ENCODE data around the gene THSD1. TPM values are rescaled to one million over a fixed set of nuclear protein-coding genes. Genes with fewer than 3 reads are reported as not detected.
"Not testable (repeated sequence)": the region's sequence is repeated elsewhere in the genome, so short reads cannot be mapped to it uniquely, and the experiment has no call there.

Gene THSD1
- total RNA-seq, 2 donors from 2014 or later, result 5.5 to 8.0 TPM

DNA sequence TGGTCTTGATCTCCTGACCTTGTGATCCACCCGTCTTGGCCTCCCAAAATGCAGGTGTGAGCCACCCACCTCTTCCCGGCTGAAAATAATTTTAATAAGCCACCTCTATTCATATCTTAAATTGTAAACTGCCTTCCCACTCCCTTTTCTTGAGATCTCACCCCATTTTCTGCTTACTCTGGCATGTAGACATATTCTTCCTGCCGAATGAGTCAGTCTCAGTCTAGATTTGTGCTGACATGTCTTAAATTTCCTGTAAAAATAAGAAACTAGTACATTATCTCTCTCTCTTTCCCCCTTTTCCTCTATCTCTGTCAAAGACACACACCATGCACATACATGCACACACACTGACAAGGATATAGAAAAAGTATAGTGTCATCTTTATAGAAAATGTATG, 60.9 kb downstream of the THSD1 start:
- intact Hi-C loops (cut with DNase I), result loop anchor here (5.0 kb wide), 1 partner anchor 107 kb away; the partner anchor contains the start of gene VPS36
- TF ChIP-seq, protein P1, sequence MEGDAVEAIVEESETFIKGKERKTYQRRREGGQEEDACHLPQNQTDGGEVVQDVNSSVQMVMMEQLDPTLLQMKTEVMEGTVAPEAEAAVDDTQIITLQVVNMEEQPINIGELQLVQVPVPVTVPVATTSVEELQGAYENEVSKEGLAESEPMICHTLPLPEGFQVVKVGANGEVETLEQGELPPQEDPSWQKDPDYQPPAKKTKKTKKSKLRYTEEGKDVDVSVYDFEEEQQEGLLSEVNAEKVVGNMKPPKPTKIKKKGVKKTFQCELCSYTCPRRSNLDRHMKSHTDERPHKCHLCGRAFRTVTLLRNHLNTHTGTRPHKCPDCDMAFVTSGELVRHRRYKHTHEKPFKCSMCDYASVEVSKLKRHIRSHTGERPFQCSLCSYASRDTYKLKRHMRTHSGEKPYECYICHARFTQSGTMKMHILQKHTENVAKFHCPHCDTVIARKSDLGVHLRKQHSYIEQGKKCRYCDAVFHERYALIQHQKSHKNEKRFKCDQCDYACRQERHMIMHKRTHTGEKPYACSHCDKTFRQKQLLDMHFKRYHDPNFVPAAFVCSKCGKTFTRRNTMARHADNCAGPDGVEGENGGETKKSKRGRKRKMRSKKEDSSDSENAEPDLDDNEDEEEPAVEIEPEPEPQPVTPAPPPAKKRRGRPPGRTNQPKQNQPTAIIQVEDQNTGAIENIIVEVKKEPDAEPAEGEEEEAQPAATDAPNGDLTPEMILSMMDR (IDR thresholded peaks at IDR 0.05), result no peak
- TF ChIP-seq POLR2AphosphoS5 (IDR thresholded peaks at IDR 0.05) (no peak), POLR2A (IDR thresholded peaks at IDR 0.05) (no peak)
- Histone ChIP-seq H3K36me3 (no peaks in the 10 kb centered on the region), H3K4me3 (no peak overlapping the region), H3K27me3 (replicated peaks; ENCODE audit: insufficient read depth) (no peaks in the 10 kb centered on the region), H3K4me1 (replicated peaks) (no peaks in the 10 kb centered on the region), H3K9me3 (no peaks in the 10 kb centered on the region), H3K27ac (no peak overlapping the region)
- 37% methylated on average over 3 of the region's 3 CpGs for WGBS
- no peak for DNase-seq (ENCODE audit: low spot score)

GRCh38 chr13:52344108-52344507, 61.9 kb downstream of the THSD1 start:
- WGBS, result 83% methylated on average over 10 of the region's 10 CpGs
- Histone ChIP-seq H3K4me3 (no peak overlapping the region), H3K27ac (no peak overlapping the region), H3K36me3 (no peaks in the 10 kb centered on the region), H3K9me3 (no peaks in the 10 kb centered on the region), H3K27me3 (replicated peaks; ENCODE audit: insufficient read depth) (no peaks in the 10 kb centered on the region), H3K4me1 (replicated peaks) (no peaks in the 10 kb centered on the region)
- intact Hi-C loops (cut with DNase I), result no loop called here
- DNase-seq (ENCODE audit: low spot score), result no peak
- no peak for TF ChIP-seq POLR2A (IDR thresholded peaks at IDR 0.05)
- TF ChIP-seq, protein P1 (IDR thresholded peaks at IDR 0.05), result no peak
- TF ChIP-seq POLR2AphosphoS5 (IDR thresholded peaks at IDR 0.05), result no peak

DNA sequence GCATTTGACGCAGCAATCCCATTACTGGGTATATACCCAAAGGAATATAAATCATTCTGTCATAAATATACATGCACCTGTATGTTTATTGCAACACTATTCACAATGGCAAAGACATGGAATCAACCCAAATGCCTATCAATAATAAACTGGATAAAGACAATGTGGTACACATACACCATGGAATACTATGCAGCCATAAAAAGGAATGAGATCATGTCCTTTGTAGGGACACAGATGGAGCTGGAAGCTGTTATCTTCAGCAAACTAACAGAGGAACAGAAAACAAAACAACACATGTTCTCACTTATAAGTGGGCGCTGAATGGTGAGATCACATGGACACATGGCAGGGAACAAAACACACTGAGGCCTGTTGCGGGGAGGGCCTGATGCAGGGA, 63.8 kb downstream of the THSD1 start:
- H3K27me3 ChIP-seq (replicated peaks; ENCODE audit: insufficient read depth); H3K4me1 ChIP-seq (replicated peaks); H3K4me3 ChIP-seq; H3K27ac ChIP-seq; H3K36me3 ChIP-seq; DNase-seq (ENCODE audit: low spot score); intact Hi-C loops (cut with DNase I); H3K9me3 ChIP-seq: not testable (repeated sequence)
- WGBS, result 88% methylated on average over 3 of the region's 3 CpGs

- H3K4me3 ChIP-seq; DNase-seq (ENCODE audit: low spot score); H3K4me1 ChIP-seq (replicated peaks); H3K36me3 ChIP-seq; H3K27me3 ChIP-seq (replicated peaks; ENCODE audit: insufficient read depth); H3K9me3 ChIP-seq; H3K27ac ChIP-seq; intact Hi-C loops (cut with DNase I): not testable (repeated sequence)
- WGBS, result 92% methylated on average over 7 of the region's 7 CpGs
Observed at GRCh38 chr13:52337828-52338455, 68.0 kb downstream of the THSD1 start.

GRCh38 chr13:52334107-52334506, 71.9 kb downstream of the THSD1 start:
- H3K4me1 ChIP-seq (replicated peaks); H3K27me3 ChIP-seq (replicated peaks; ENCODE audit: insufficient read depth); H3K4me3 ChIP-seq; H3K27ac ChIP-seq; DNase-seq (ENCODE audit: low spot score); intact Hi-C loops (cut with DNase I); H3K9me3 ChIP-seq; H3K36me3 ChIP-seq: not testable (repeated sequence)
- no CpG with 5 or more reads among the region's 22 CpGs for WGBS

- H3K27me3 ChIP-seq (replicated peaks; ENCODE audit: insufficient read depth); H3K27ac ChIP-seq; H3K9me3 ChIP-seq; DNase-seq (ENCODE audit: low spot score); H3K4me3 ChIP-seq; intact Hi-C loops (cut with DNase I); H3K4me1 ChIP-seq (replicated peaks); H3K36me3 ChIP-seq: not testable (repeated sequence)
- 94% methylated on average over 5 of the region's 6 CpGs for WGBS
Observed at GRCh38 chr13:52331844-52332243, 74.1 kb downstream of the THSD1 start.

Small RNA genes lying within 50 kb of the gene (small RNA-seq; reads per million reads assigned to genes)
- gene RNY4P24, result 0 reads per million in 2 donors

Other genes starting within 250 kb of the THSD1 start
- 10 to 100 TPM; 12.9 to 36.8 TPM for gene NEK3, start 246.6 kb downstream of the THSD1 start, total RNA-seq
- gene VPS36, start 44.5 kb upstream of the THSD1 start, total RNA-seq, result 10 to 100 TPM; 43.9 to 46.6 TPM
- 10 to 100 TPM; 11.3 to 22.2 TPM for gene CKAP2, start 49.3 kb upstream of the THSD1 start, total RNA-seq
- gene HNRNPA1L2, start 236.3 kb upstream of the THSD1 start, total RNA-seq, result 1 to 10 TPM; 5.0 to 5.5 TPM
- 10 to 100 TPM; 34.4 to 47.8 TPM for gene SUGT1, start 246.7 kb upstream of the THSD1 start, total RNA-seq